Glutamatergic neuron (in vitro differentiated cells): ENCODE measurements around the gene ABHD14A. TPM values are rescaled to one million over a fixed set of nuclear protein-coding genes. Genes with fewer than 3 reads are reported as not detected.

Source experiments
- DNase-seq: peaks from one replicate; pipeline ENCODE4 v3.0.0; 2022
- H3K27ac Mint-ChIP-seq: one replicate; pipeline ENCODE4 v1.8.0; 2020; ENCODE audit warnings: mild to moderate bottlenecking, mixed read lengths, inconsistent platforms; ENCODE audit not compliant: unreplicated experiment
- H3K27me3 Mint-ChIP-seq: one replicate; pipeline ENCODE4 v1.8.0; 2020; ENCODE audit warnings: mild to moderate bottlenecking, moderate library complexity, mixed read lengths, inconsistent platforms; ENCODE audit not compliant: unreplicated experiment
- H3K36me3 Mint-ChIP-seq: one replicate; pipeline ENCODE4 v1.8.0; 2020; ENCODE audit warnings: mild to moderate bottlenecking, mixed read lengths, inconsistent platforms; ENCODE audit not compliant: unreplicated experiment
- H3K4me1 Mint-ChIP-seq: one replicate; pipeline ENCODE4 v1.8.0; 2020; ENCODE audit warnings: mild to moderate bottlenecking, low read depth, mixed read lengths, inconsistent platforms; ENCODE audit not compliant: unreplicated experiment
- H3K4me3 Mint-ChIP-seq: one replicate; pipeline ENCODE4 v1.8.0; 2020; ENCODE audit warnings: mild to moderate bottlenecking, mixed read lengths, inconsistent platforms; ENCODE audit not compliant: unreplicated experiment
- H3K9me3 Mint-ChIP-seq: one replicate; pipeline ENCODE4 v1.8.0; 2020; ENCODE audit warnings: mild to moderate bottlenecking, moderate library complexity, mixed read lengths, inconsistent platforms; ENCODE audit not compliant: unreplicated experiment
- CTCF ChIP-seq: fragments of 200-600 bp; sonication (generic); IDR thresholded peaks from one replicate; pipeline ENCODE4 v1.5.0; 2021; ENCODE audit not compliant: partially characterized antibody, unreplicated experiment
- total RNA-seq: library from RNA; stranded (reverse); fragmentation: NEBNext Ultra II Directional; extraction: Animal tissue kit (Norgen Biotek cat#: 25700); gene quantifications from one replicate; pipeline ENCODE4 v1.2.1, GENCODE V29; 2021; ENCODE audit not compliant: unreplicated experiment

The ABHD14A gene
- total RNA-seq, 1 donor from 2014 or later: 12.7 TPM

GRCh38 chr3:52015438-52016228, 40.8 kb downstream of the ABHD14A start:
- no peak for TF ChIP-seq CTCF
- no peak for DNase-seq
- peaks cover 17% of the 10 kb centered on the region for H3K4me1 Mint-ChIP-seq
- peak overlapping the region; percentile 40 for H3K27ac Mint-ChIP-seq
- no peaks in the 10 kb centered on the region for H3K36me3 Mint-ChIP-seq
- H3K9me3 Mint-ChIP-seq: peaks cover 6% of the 10 kb centered on the region
- H3K27me3 Mint-ChIP-seq: peaks cover 3% of the 10 kb centered on the region
- peak overlapping the region; percentile 64 for H3K4me3 Mint-ChIP-seq

- Mint-ChIP-seq H3K27ac (no peak overlapping the region), H3K4me3 (no peak overlapping the region), H3K36me3 (no peaks in the 10 kb centered on the region)
These were observed 42.7 kb downstream of the ABHD14A start for GRCh38 chr3:52017586-52017985.

GRCh38 chr3:52018319-52019000, 43.6 kb downstream of the ABHD14A start:
- Mint-ChIP-seq H3K4me3 (no peak overlapping the region), H3K9me3 (peaks cover 10% of the 10 kb centered on the region), H3K27me3 (peaks cover 7% of the 10 kb centered on the region), H3K36me3 (no peaks in the 10 kb centered on the region), H3K4me1 (peaks cover 30% of the 10 kb centered on the region), H3K27ac (no peak overlapping the region)
- no peak for TF ChIP-seq CTCF
- no peak for DNase-seq

More at GRCh38 chr3:52017586-52017985, 42.7 kb downstream of the ABHD14A start:
- peaks cover 5% of the 10 kb centered on the region for H3K27me3 Mint-ChIP-seq
- peaks cover 28% of the 10 kb centered on the region for H3K4me1 Mint-ChIP-seq
- no peak for DNase-seq
- peaks cover 9% of the 10 kb centered on the region for H3K9me3 Mint-ChIP-seq
- no peak for TF ChIP-seq CTCF

- Mint-ChIP-seq H3K9me3 (peaks cover 11% of the 10 kb centered on the region), H3K27ac (no peak overlapping the region), H3K36me3 (no peaks in the 10 kb centered on the region), H3K27me3 (peaks cover 11% of the 10 kb centered on the region), H3K4me3 (no peak overlapping the region), H3K4me1 (peaks cover 30% of the 10 kb centered on the region)
- no peak for DNase-seq
- no peak for TF ChIP-seq CTCF
These were observed 44.7 kb downstream of the ABHD14A start for GRCh38 chr3:52019352-52020080.
